Nephron progenitor cell (in vitro differentiated cells): ENCODE results near the gene MYO6.

ENCODE experiments used
- DNase-seq: peaks from one replicate; pipeline ENCODE4 v3.0.0; 2021
- H3K27ac Mint-ChIP-seq: 2 replicates; pipeline ENCODE4 v1.8.0; 2021; ENCODE audit warnings: mild to moderate bottlenecking, moderate library complexity, mixed read lengths
- H3K27me3 Mint-ChIP-seq: 2 replicates; pipeline ENCODE4 v1.8.0; 2021; ENCODE audit warnings: mild to moderate bottlenecking, low read depth, mixed read lengths; ENCODE audit not compliant: poor library complexity
- H3K36me3 Mint-ChIP-seq: 2 replicates; pipeline ENCODE4 v1.8.0; 2021; ENCODE audit warnings: low read depth, mixed read lengths
- H3K4me1 Mint-ChIP-seq: 2 replicates; pipeline ENCODE4 v1.8.0; 2021; ENCODE audit warnings: mixed read lengths
- H3K4me3 Mint-ChIP-seq: 2 replicates; pipeline ENCODE4 v1.8.0; 2021; ENCODE audit warnings: mild to moderate bottlenecking, moderate library complexity, mixed read lengths
- H3K9me3 Mint-ChIP-seq: 2 replicates; pipeline ENCODE4 v1.8.0; 2021; ENCODE audit warnings: mild to moderate bottlenecking, moderate library complexity, mixed read lengths
- TF ChIP-seq, protein P1 (sequence below): fragments of 200-600 bp; sonication (generic); IDR thresholded peaks from 2 replicates; pipeline ENCODE4 v1.5.0; 2021; ENCODE audit warnings: antibody characterized with exemption

MYO6 gene

DNA sequence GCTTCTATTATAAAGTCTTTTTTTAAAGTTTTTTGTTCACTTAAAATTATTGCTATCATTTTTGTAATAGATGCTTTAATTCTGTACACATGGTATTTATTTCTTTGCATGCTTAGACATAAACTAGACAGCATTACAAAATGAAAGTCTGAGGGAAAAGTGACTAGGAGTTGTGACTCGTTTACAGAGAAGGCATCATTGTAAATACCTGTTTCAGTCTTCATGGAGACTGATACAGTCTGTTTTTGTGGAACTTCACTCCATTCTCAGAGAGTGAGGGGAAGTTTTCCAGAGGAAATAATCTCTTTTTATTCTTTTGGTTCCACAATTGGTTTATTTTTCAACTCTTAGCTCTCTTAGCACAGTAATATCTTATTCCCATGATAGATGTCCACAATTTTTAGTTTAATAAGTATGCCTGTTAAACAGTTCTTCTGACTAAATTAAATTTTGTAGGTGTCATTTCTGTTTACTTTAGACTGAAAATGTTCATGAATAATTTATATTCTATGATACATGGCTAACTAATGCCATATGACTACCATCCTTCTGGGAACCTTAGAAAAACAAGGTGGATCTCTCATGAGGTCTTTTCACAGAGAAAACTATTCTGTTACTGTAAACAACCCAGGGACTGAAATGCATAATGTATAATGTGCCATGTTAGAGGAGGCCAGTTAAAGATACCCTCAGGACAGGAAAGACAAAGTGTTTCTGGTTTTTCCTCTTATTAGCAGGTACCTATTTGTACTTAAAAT, 69.2 kb downstream of the MYO6 start:
- peaks cover 2% of the 10 kb centered on the region for H3K27me3 Mint-ChIP-seq
- peaks cover 5% of the 10 kb centered on the region for H3K36me3 Mint-ChIP-seq
- DNase-seq: no peak
- TF ChIP-seq, protein P1, sequence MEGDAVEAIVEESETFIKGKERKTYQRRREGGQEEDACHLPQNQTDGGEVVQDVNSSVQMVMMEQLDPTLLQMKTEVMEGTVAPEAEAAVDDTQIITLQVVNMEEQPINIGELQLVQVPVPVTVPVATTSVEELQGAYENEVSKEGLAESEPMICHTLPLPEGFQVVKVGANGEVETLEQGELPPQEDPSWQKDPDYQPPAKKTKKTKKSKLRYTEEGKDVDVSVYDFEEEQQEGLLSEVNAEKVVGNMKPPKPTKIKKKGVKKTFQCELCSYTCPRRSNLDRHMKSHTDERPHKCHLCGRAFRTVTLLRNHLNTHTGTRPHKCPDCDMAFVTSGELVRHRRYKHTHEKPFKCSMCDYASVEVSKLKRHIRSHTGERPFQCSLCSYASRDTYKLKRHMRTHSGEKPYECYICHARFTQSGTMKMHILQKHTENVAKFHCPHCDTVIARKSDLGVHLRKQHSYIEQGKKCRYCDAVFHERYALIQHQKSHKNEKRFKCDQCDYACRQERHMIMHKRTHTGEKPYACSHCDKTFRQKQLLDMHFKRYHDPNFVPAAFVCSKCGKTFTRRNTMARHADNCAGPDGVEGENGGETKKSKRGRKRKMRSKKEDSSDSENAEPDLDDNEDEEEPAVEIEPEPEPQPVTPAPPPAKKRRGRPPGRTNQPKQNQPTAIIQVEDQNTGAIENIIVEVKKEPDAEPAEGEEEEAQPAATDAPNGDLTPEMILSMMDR: no peak
- H3K4me3 Mint-ChIP-seq: no peak overlapping the region
- H3K9me3 Mint-ChIP-seq: no peaks in the 10 kb centered on the region
- no peaks in the 10 kb centered on the region for H3K4me1 Mint-ChIP-seq
- no peak overlapping the region for H3K27ac Mint-ChIP-seq

DNA sequence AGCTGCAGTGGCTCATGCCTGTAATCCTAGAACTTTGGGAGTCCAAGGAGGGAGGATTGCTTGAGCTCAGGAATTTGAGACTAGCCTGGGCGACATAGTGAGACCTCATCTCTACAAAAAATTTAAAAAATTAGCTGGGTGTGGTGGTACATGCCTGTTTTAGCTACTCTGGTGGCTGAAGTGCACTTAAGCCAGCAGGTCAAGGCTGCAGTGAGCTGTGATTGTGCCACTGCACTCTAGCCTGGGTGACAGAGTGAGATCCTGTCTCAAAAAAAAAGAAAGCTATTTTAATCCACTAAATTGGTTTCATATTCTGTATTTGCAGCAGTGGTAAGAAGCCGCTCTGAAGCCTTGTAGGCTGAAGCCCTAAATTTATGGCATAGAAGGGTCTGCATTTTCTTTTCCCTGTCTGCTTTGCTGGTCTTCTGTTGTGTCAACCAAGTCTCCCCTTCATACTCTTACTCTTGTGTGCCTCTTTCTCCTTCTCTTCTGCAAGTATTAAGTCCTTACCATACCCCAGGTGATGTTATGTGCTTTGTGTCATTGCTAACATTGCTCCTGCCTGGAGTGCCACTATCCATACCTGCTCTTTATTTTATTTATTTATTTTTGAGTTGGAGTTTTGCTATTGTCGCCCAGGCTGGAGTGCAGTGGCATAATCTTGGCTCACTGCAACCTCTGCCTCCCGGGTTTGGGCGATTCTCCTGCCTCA, 70.9 kb downstream of the MYO6 start:
- H3K27me3 Mint-ChIP-seq: no peaks in the 10 kb centered on the region
- no peak for DNase-seq
- H3K27ac Mint-ChIP-seq: no peak overlapping the region
- TF ChIP-seq, protein P1: no peak
- no peaks in the 10 kb centered on the region for H3K4me1 Mint-ChIP-seq
- no peaks in the 10 kb centered on the region for H3K9me3 Mint-ChIP-seq
- H3K4me3 Mint-ChIP-seq: no peak overlapping the region
- no peaks in the 10 kb centered on the region for H3K36me3 Mint-ChIP-seq

DNA sequence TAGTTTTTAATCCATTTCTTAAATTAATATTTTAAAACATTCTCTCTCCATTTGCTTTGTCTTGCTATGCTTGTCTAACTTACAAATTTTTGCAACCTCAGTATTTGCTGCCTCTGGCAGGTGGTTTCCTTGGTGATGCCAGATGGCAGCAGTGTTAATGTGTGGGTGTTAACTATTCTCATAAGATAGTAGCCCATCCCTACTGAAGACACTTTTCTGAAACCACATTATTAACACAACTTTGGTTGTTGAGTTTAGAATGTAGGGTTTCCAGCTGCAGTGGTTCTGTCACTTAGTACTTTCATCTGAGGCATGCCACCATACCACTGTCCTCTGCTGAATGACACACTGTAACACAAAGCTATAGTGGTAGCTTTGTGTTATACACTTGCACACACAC, 75.1 kb downstream of the MYO6 start:
- H3K27me3 Mint-ChIP-seq: no peaks in the 10 kb centered on the region
- no peaks in the 10 kb centered on the region for H3K36me3 Mint-ChIP-seq
- TF ChIP-seq, protein P1: no peak
- H3K9me3 Mint-ChIP-seq: no peaks in the 10 kb centered on the region
- H3K4me1 Mint-ChIP-seq: no peaks in the 10 kb centered on the region
- no peak overlapping the region for H3K27ac Mint-ChIP-seq
- no peak for DNase-seq
- H3K4me3 Mint-ChIP-seq: no peak overlapping the region

DNA sequence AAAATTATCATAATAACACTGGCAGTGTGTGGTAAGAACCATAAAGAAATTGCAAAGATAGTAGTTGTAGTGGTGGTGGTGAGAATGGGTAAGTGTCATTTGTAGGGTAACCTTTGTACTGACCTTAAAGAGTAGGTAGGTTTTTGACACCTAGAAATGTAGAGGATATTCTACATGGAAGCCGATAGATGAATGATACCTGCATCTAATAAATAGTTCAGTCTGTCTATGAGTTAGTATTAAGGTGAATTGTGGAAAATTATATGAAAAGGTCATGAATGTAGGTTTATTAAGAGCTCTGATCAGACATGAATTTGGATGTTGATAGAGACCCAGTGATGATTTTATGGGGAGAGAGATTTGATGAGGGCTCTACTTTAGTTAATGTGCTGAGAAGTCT, 78.1 kb downstream of the MYO6 start:
- H3K9me3 Mint-ChIP-seq: no peaks in the 10 kb centered on the region
- H3K27me3 Mint-ChIP-seq: no peaks in the 10 kb centered on the region
- DNase-seq: no peak
- H3K4me3 Mint-ChIP-seq: no peak overlapping the region
- H3K27ac Mint-ChIP-seq: no peak overlapping the region
- TF ChIP-seq, protein P1: no peak
- peaks cover 6% of the 10 kb centered on the region for H3K4me1 Mint-ChIP-seq
- no peaks in the 10 kb centered on the region for H3K36me3 Mint-ChIP-seq

GRCh38 chr6:75830959-75831885, 82.2 kb downstream of the MYO6 start:
- Mint-ChIP-seq H3K27me3 (no peaks in the 10 kb centered on the region), H3K4me3 (no peak overlapping the region), H3K9me3 (no peaks in the 10 kb centered on the region), H3K4me1 (peaks cover 6% of the 10 kb centered on the region), H3K36me3 (peaks cover 16% of the 10 kb centered on the region), H3K27ac (peak overlapping the region; percentile 27)
- no peak for DNase-seq
- TF ChIP-seq, protein P1: no peak
